ENCODE results near the gene MSI2. TPM values are rescaled to one million over a fixed set of nuclear protein-coding genes. Genes with fewer than 3 reads are reported as not detected.

The MSI2 gene
- total RNA-seq, 4 donors from 2014 or later = 19.7 to 35.8 (median 22.4) TPM

DNA sequence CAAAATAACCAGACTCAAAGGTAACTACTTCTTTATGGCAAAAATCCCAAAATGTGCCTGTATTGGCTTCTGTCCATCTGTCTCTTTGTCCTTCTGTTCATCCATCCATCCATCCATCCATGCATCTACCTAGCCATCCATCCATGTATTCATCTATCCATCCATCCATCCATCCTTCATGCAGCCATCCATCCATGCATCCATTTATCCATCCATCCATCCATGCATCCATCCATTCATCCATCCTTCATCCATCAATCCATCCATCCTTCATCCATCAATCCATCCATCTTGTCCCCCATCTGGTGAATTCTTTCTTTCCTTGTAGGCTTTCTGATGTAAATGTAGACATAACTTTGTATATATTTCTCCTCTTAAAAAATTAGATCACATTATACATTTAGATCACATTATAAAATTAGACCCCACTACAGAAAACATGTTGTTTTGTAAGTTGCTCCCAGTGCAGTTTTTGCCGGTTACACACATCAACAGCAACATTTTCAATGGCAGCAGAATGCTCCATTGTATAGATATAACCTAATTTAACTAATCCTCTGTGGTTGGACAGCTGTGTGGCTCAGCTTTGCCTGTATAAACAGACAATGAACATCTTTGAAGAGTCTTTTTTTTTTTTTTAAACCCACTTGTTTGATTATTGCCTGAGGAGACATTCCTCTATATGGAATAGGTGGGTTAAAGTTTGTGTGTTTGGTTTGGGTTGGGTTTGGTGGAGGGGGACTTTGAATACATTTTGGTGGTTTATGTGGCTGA lies 72.0 kb downstream of the MSI2 start:
- 82% methylated on average over 1 of the region's 1 CpG for WGBS

DNA sequence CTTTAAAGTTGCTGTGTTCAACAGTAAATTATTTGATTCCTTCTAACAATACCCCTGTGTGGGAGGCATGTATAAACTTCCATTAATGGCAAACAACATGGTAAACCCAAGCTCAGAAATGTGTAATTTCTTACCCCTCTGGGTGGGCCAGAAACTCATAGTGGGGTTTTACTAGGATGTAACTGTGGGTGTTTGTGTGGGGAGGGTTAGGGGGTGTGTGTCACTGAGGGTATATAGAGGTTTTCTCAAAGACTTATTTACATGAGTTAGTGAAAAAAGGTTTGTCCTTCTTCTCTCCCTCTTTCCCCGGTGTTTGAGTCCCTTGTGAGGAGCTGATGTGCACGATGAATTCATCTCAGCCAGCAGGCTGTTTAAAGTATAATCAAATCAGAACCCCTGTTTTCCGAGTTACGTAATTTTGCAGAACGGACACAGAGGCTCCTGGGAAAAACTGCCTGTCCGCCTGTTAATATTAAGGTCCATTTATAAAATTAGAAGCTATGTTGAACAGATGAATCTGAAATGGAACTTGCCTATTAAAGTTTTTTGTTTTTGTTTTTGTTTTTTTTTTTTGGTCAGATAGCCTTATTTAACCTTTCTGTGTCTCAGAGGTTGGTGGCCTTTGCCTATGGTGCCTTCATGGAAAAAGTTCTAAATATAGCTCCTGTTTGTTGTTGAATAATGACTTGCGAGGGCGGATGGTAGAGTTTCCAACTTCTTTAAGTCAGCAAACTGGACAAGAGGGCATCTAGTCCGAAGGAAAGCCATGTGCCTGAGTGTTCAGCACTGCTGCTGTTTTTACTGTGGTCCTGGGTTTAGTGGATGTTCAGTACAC lies 73.3 kb downstream of the MSI2 start:
- H3K9me3 ChIP-seq = no peaks in the 10 kb centered on the region
- no peaks in the 10 kb centered on the region for H3K36me3 ChIP-seq
- H3K4me3 ChIP-seq = no peak overlapping the region
- no peaks in the 10 kb centered on the region for H3K27me3 ChIP-seq
- no peak overlapping the region for H3K27ac ChIP-seq
- no peaks in the 10 kb centered on the region for H3K4me1 ChIP-seq
- WGBS = 78% methylated on average over 9 of the region's 9 CpGs
- no peak for DNase-seq (ENCODE audit: low spot score in 2 of 2)
- no peak for TF ChIP-seq EP300 (IDR thresholded peaks at IDR 0.05)
- TF ChIP-seq, protein P1, sequence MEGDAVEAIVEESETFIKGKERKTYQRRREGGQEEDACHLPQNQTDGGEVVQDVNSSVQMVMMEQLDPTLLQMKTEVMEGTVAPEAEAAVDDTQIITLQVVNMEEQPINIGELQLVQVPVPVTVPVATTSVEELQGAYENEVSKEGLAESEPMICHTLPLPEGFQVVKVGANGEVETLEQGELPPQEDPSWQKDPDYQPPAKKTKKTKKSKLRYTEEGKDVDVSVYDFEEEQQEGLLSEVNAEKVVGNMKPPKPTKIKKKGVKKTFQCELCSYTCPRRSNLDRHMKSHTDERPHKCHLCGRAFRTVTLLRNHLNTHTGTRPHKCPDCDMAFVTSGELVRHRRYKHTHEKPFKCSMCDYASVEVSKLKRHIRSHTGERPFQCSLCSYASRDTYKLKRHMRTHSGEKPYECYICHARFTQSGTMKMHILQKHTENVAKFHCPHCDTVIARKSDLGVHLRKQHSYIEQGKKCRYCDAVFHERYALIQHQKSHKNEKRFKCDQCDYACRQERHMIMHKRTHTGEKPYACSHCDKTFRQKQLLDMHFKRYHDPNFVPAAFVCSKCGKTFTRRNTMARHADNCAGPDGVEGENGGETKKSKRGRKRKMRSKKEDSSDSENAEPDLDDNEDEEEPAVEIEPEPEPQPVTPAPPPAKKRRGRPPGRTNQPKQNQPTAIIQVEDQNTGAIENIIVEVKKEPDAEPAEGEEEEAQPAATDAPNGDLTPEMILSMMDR (IDR thresholded peaks at IDR 0.05) = no peak
- no peak for TF ChIP-seq POLR2AphosphoS5 (IDR thresholded peaks at IDR 0.05)
- TF ChIP-seq POLR2A (IDR thresholded peaks at IDR 0.05) = no peak

More for the DNA sequence above, 72.0 kb downstream of the MSI2 start:
- no peaks in the 10 kb centered on the region for H3K36me3 ChIP-seq
- TF ChIP-seq POLR2AphosphoS5 (IDR thresholded peaks at IDR 0.05) (no peak), POLR2A (IDR thresholded peaks at IDR 0.05) (no peak), EP300 (IDR thresholded peaks at IDR 0.05) (no peak)
- TF ChIP-seq, protein P1 (IDR thresholded peaks at IDR 0.05) = no peak
- no peaks in the 10 kb centered on the region for H3K9me3 ChIP-seq
- H3K27me3 ChIP-seq = no peaks in the 10 kb centered on the region
- H3K4me1 ChIP-seq = no peaks in the 10 kb centered on the region
- no peak overlapping the region for H3K27ac ChIP-seq
- H3K4me3 ChIP-seq = no peak overlapping the region
- DNase-seq (ENCODE audit: low spot score in 2 of 2) = no peak

DNA sequence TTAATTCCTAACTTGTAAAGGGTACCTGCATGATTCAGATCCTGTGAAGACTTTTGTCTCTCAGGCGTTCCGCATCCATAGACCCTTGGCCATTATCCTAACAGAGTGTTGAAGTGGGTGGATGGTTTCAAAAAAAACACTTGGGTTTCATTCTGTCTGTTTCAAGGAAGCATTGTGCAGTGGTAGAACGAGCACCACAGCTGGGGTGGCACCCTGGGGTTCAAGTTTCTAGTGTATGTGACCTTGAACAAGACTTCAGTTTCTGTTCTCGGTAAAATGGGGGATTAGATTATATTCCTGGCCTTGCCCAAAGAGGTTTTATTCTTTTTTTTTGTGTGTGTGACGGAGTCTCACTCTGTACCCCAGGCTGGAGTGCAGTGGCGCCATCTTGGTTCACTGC lies 74.3 kb downstream of the MSI2 start:
- H3K27ac ChIP-seq = no peak overlapping the region
- H3K36me3 ChIP-seq = no peaks in the 10 kb centered on the region
- no peaks in the 10 kb centered on the region for H3K4me1 ChIP-seq
- no peak for DNase-seq (ENCODE audit: low spot score in 2 of 2)
- TF ChIP-seq POLR2AphosphoS5 (IDR thresholded peaks at IDR 0.05) (no peak), EP300 (IDR thresholded peaks at IDR 0.05) (no peak), POLR2A (IDR thresholded peaks at IDR 0.05) (no peak)
- TF ChIP-seq, protein P1 (IDR thresholded peaks at IDR 0.05) = no peak
- 95% methylated on average over 6 of the region's 6 CpGs for WGBS
- no peaks in the 10 kb centered on the region for H3K27me3 ChIP-seq
- no peaks in the 10 kb centered on the region for H3K9me3 ChIP-seq
- H3K4me3 ChIP-seq = no peak overlapping the region

DNA sequence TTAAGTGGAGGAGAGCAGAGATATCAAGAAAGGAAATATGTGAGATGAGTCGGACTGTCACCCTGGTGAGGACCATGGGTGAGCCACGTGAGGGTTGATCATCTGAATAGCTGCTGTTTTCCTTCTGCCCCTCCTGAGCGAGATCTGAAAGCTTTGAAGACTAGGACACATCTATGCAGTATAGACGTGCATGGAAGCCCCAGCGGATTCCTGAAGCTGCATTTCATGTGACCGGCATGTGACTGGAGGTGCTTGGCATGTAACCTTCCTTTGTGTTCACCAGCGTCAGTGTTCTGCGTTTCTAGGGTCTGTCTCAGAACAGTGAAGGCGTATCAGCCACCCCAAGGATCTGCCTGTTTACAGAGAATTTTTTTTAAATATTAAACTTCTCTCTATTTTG lies 75.1 kb downstream of the MSI2 start:
- Histone ChIP-seq H3K9me3 (no peaks in the 10 kb centered on the region), H3K27ac (no peak overlapping the region), H3K4me1 (no peaks in the 10 kb centered on the region), H3K4me3 (no peak overlapping the region), H3K36me3 (no peaks in the 10 kb centered on the region), H3K27me3 (no peaks in the 10 kb centered on the region)
- DNase-seq (ENCODE audit: low spot score in 2 of 2) = no peak
- TF ChIP-seq POLR2A (IDR thresholded peaks at IDR 0.05) (no peak), EP300 (IDR thresholded peaks at IDR 0.05) (no peak), POLR2AphosphoS5 (IDR thresholded peaks at IDR 0.05) (no peak)
- TF ChIP-seq, protein P1 (IDR thresholded peaks at IDR 0.05) = no peak
- 80% methylated on average over 9 of the region's 9 CpGs for WGBS

DNA sequence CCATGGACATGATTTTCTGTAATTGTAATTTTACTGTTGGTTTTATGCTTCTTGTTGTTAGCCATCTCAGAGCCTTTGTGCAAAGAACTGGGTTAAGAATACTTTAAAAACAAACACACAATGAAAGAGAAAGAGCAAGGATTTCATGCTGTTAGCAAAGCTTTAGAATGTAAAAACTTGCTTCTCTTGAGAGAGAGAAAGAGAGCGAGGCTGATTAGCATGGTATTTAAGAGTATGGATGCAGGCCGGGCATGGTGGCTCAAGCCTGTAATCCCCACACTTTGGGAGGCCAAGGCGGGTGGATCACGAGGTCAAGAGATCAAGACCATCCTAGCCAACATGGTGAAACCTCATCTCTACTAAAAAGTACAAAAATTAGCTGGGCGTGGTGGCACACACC lies 76.2 kb downstream of the MSI2 start:
- 91% methylated on average over 5 of the region's 5 CpGs for WGBS
- no peak for DNase-seq (ENCODE audit: low spot score in 2 of 2)
- Histone ChIP-seq H3K27ac (no peak overlapping the region), H3K4me1 (no peaks in the 10 kb centered on the region), H3K27me3 (no peaks in the 10 kb centered on the region), H3K36me3 (no peaks in the 10 kb centered on the region), H3K9me3 (no peaks in the 10 kb centered on the region), H3K4me3 (no peak overlapping the region)
- TF ChIP-seq, protein P1 (IDR thresholded peaks at IDR 0.05) = no peak
- TF ChIP-seq POLR2A (IDR thresholded peaks at IDR 0.05) (no peak), POLR2AphosphoS5 (IDR thresholded peaks at IDR 0.05) (no peak), EP300 (IDR thresholded peaks at IDR 0.05) (no peak)

Data from suprapubic skin (tissue), 4 donors.